ENCODE data around the gene SHH.

SHH gene

DNA sequence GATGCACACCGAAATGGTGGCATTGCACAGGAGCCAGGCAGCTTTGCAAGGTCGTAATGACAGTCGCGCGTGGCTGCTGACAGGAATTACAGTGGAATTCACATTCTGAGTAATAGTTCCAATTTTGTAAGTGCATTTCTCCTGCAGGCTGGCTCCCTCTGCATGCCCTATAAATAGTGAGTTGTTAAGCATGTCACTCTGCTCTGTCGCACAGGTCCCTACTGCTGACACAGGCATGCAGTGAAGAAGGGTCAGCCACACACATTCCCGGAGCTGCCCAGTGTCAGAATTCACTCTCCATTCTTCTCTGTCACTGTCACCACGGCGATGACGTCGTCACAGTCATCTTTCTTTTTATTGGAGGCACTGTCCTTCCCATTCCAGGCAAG is 49.2 kb upstream of the SHH start:
- CTCF ChIA-PET = interaction anchor here (0.7 kb wide), 1 partner anchor 30 kb away, joined by 3 read pairs; no protein-coding TSS in a partner anchor
- no peak overlapping the region for H3K4me3 ChIP-seq (ENCODE audit: low read depth, low read length)

GRCh38 chr7:155860840-155861479 is 48.7 kb upstream of the SHH start:
- H3K9me3 ChIP-seq (ENCODE audit: control insufficient read depth, insufficient read depth, low read depth, low read length) = no peaks in the 10 kb centered on the region
- CTCF ChIA-PET = interaction anchor here (0.7 kb wide), 2 partner anchors 29 to 48 kb away, joined by 3 to 4 read pairs; no protein-coding TSS in a partner anchor
- H3K4me1 ChIP-seq (ENCODE audit: control insufficient read depth, insufficient read depth, low read length) = no peaks in the 10 kb centered on the region; the same call in 1 of the 2 replicates
- no peak overlapping the region for H3K4me3 ChIP-seq (ENCODE audit: low read depth, low read length)
- H3K36me3 ChIP-seq (ENCODE audit: control insufficient read depth in 2 of 2, insufficient read depth in 1 of 2, low read length in 2 of 2) = no peaks in the 10 kb centered on the region
- no peak overlapping the region for H3K27ac ChIP-seq (ENCODE audit: extremely low read depth, low read depth, low read length)
- POLR2A ChIA-PET = no interaction called here
- TF ChIP-seq ZNF768 (tag by site-specific recombination; IDR thresholded peaks at IDR 0.05) = no peak
- TF ChIP-seq ZNF214 (tag by site-specific recombination; IDR thresholded peaks at IDR 0.05; ENCODE audit: borderline replicate concordance) = no peak
- no peak for TF ChIP-seq ZSCAN23 (tag by site-specific recombination; IDR thresholded peaks at IDR 0.05)
- no peak for TF ChIP-seq ZNF174 (tag by site-specific recombination; IDR thresholded peaks at IDR 0.05)
- TF ChIP-seq, protein P1, sequence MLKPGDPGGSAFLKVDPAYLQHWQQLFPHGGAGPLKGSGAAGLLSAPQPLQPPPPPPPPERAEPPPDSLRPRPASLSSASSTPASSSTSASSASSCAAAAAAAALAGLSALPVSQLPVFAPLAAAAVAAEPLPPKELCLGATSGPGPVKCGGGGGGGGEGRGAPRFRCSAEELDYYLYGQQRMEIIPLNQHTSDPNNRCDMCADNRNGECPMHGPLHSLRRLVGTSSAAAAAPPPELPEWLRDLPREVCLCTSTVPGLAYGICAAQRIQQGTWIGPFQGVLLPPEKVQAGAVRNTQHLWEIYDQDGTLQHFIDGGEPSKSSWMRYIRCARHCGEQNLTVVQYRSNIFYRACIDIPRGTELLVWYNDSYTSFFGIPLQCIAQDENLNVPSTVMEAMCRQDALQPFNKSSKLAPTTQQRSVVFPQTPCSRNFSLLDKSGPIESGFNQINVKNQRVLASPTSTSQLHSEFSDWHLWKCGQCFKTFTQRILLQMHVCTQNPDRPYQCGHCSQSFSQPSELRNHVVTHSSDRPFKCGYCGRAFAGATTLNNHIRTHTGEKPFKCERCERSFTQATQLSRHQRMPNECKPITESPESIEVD (tag by site-specific recombination; IDR thresholded peaks at IDR 0.05) = peak; percentile 56; the same call in 1 of the 2 replicates
- TF ChIP-seq ZNF549 (tag by site-specific recombination; IDR thresholded peaks at IDR 0.05) = no peak
- no peak for TF ChIP-seq TCF7L2 (IDR thresholded peaks at IDR 0.05; ENCODE audit: borderline replicate concordance, low read depth, low read length)
- no peak for TF ChIP-seq YY2 (tag by site-specific recombination; IDR thresholded peaks at IDR 0.05)
- TF ChIP-seq ZNF677 (tag by site-specific recombination; IDR thresholded peaks at IDR 0.05) = no peak
- TF ChIP-seq ZNF280C (tag by site-specific recombination; IDR thresholded peaks at IDR 0.05) = no peak
- TF ChIP-seq ZNF2 (tag by site-specific recombination; IDR thresholded peaks at IDR 0.05) = no peak
- TF ChIP-seq, protein P2, sequence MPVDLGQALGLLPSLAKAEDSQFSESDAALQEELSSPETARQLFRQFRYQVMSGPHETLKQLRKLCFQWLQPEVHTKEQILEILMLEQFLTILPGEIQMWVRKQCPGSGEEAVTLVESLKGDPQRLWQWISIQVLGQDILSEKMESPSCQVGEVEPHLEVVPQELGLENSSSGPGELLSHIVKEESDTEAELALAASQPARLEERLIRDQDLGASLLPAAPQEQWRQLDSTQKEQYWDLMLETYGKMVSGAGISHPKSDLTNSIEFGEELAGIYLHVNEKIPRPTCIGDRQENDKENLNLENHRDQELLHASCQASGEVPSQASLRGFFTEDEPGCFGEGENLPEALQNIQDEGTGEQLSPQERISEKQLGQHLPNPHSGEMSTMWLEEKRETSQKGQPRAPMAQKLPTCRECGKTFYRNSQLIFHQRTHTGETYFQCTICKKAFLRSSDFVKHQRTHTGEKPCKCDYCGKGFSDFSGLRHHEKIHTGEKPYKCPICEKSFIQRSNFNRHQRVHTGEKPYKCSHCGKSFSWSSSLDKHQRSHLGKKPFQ (tag by site-specific recombination; IDR thresholded peaks at IDR 0.05) = no peak
- TF ChIP-seq, protein P3, sequence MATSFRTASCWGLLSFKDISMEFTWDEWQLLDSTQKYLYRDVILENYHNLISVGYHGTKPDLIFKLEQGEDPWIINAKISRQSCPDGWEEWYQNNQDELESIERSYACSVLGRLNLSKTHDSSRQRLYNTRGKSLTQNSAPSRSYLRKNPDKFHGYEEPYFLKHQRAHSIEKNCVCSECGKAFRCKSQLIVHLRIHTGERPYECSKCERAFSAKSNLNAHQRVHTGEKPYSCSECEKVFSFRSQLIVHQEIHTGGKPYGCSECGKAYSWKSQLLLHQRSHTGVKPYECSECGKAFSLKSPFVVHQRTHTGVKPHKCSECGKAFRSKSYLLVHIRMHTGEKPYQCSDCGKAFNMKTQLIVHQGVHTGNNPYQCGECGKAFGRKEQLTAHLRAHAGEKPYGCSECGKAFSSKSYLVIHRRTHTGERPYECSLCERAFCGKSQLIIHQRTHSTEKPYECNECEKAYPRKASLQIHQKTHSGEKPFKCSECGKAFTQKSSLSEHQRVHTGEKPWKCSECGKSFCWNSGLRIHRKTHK (tag by site-specific recombination; IDR thresholded peaks at IDR 0.05) = no peak
- TF ChIP-seq ZNF169 (tag by site-specific recombination; IDR thresholded peaks at IDR 0.05) = no peak
- no peak for TF ChIP-seq ZNF658 (tag by site-specific recombination; IDR thresholded peaks at IDR 0.05)
- no peak for TF ChIP-seq ZNF433 (tag by site-specific recombination; IDR thresholded peaks at IDR 0.05; ENCODE audit: low read depth)
- TF ChIP-seq ZNF561 (tag by site-specific recombination; IDR thresholded peaks at IDR 0.05; ENCODE audit: borderline replicate concordance) = no peak
- no peak for TF ChIP-seq ZNF266 (tag by site-specific recombination; IDR thresholded peaks at IDR 0.05; ENCODE audit: low read depth)
- no peak for TF ChIP-seq ZNF571 (tag by site-specific recombination; IDR thresholded peaks at IDR 0.05)

More for the DNA sequence above, 49.2 kb upstream of the SHH start:
- TF ChIP-seq, protein P4, sequence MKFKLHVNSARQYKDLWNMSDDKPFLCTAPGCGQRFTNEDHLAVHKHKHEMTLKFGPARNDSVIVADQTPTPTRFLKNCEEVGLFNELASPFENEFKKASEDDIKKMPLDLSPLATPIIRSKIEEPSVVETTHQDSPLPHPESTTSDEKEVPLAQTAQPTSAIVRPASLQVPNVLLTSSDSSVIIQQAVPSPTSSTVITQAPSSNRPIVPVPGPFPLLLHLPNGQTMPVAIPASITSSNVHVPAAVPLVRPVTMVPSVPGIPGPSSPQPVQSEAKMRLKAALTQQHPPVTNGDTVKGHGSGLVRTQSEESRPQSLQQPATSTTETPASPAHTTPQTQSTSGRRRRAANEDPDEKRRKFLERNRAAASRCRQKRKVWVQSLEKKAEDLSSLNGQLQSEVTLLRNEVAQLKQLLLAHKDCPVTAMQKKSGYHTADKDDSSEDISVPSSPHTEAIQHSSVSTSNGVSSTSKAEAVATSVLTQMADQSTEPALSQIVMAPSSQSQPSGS (tag by site-specific recombination; IDR thresholded peaks at IDR 0.05; ENCODE audit: low read depth) = peak; percentile 67
- TF ChIP-seq CTCF (tag by site-specific recombination; IDR thresholded peaks at IDR 0.05) = no peak
- no peak overlapping the region for H3K27ac ChIP-seq (ENCODE audit: extremely low read depth, low read depth, low read length)
- H3K9me3 ChIP-seq (ENCODE audit: control insufficient read depth, insufficient read depth, low read depth, low read length) = no peaks in the 10 kb centered on the region
- H3K4me1 ChIP-seq (ENCODE audit: control insufficient read depth, insufficient read depth, low read length) = no peaks in the 10 kb centered on the region; the same call in 1 of the 2 replicates
- POLR2A ChIA-PET = no interaction called here
- no peaks in the 10 kb centered on the region for H3K36me3 ChIP-seq (ENCODE audit: control insufficient read depth in 2 of 2, insufficient read depth in 1 of 2, low read length in 2 of 2)
